B cell (primary cell): ENCODE results near the gene DHX8. TPM values are rescaled to one million over a fixed set of nuclear protein-coding genes. Genes with fewer than 3 reads are reported as not detected.

Source experiments
- ATAC-seq: fragments of 200-7000 bp; cut with Tn5 transposase; one replicate; pipeline ENCODE4 v1.10.0; 2021; ENCODE audit warnings: low read depth, mild to moderate bottlenecking, moderate number of reproducible peaks, moderate library complexity
- CTCF ChIA-PET: fragments of 350-600 bp; sonication (Branson Sonifier 250); formaldehyde crosslinking; loops from one replicate; lab custom pipeline; 2021; ENCODE audit warnings: antibody characterized with exemption, inconsistent platforms; lab: Charles Lee
- POLR2A ChIA-PET: fragments of 350-600 bp; sonication (Branson Sonifier 250); formaldehyde crosslinking; loops from one replicate; lab custom pipeline; 2021; ENCODE audit warnings: antibody characterized with exemption; lab: Charles Lee
- DNase-seq: peaks from one replicate; pipeline ENCODE4 v3.0.0; 2013
- H2AFZ ChIP-seq: 2 replicates; pipeline ENCODE4 v1.6.1; 2012; ENCODE audit warnings: mild to moderate bottlenecking, low read depth, low read length; ENCODE audit not compliant: insufficient read depth, poor library complexity, severe bottlenecking
- H3K27ac ChIP-seq, 2 donors: 1 replicate in 1 of 2; 2 replicates in 1 of 2; pipeline ENCODE4 v1.5.1; 2012 to 2013; ENCODE audit warnings: low read length in 2 of 2, mild to moderate bottlenecking in 2 of 2, moderate library complexity in 1 of 2
- H3K27me3 ChIP-seq, 4 experiments: fragments of 200-600 bp in 1 of 4; sonication (generic) in 1 of 4; replicated peaks in 1 of 4; 1 replicate in 2 of 4; 2 replicates in 2 of 4; pipeline versions ENCODE4 v1.6.1 to v1.7.0; 2013 to 2016; ENCODE audit warnings: low read length in 3 of 4, mild to moderate bottlenecking in 2 of 4, mixed read lengths in 1 of 4, moderate library complexity in 1 of 4; ENCODE audit not compliant: insufficient read depth in 4 of 4, control insufficient read depth in 3 of 4; ENCODE audit errors: control extremely low read depth in 1 of 4
- H3K36me3 ChIP-seq, 2 experiments: replicated peaks in 1 of 2; 1 replicate in 1 of 2; 2 replicates in 1 of 2; pipeline versions ENCODE4 v1.6.1 to v1.7.1; 2013; ENCODE audit warnings: low read length in 1 of 2; ENCODE audit not compliant: insufficient read depth in 2 of 2, control insufficient read depth in 1 of 2; ENCODE audit errors: control extremely low read depth in 1 of 2, extremely low read depth in 1 of 2
- H3K4me1 ChIP-seq, 2 donors: fragments of 200-600 bp in 1 of 2; sonication (generic) in 1 of 2; 1 replicate in 1 of 2; 2 replicates in 1 of 2; pipeline versions ENCODE4 v1.5.1 to v1.6.1; 2013 to 2017; ENCODE audit warnings: low read length in 2 of 2; ENCODE audit not compliant: control insufficient read depth in 2 of 2, insufficient read depth in 2 of 2
- H3K4me2 ChIP-seq: replicated peaks from 2 replicates; pipeline ENCODE3; 2012; ENCODE audit warnings: mild to moderate bottlenecking, low read depth, low read length; ENCODE audit not compliant: poor library complexity, severe bottlenecking
- H3K4me3 ChIP-seq, 5 experiments: fragments of 200-600 bp in 1 of 5; sonication (generic) in 1 of 5; 1 replicate in 3 of 5; 2 replicates in 2 of 5; pipeline versions ENCODE4 v1.5.1 to v1.7.0; 2011 to 2016; ENCODE audit warnings: low read length in 4 of 5, mild to moderate bottlenecking in 4 of 5, low read depth in 2 of 5, control low read depth in 1 of 5, moderate library complexity in 1 of 5; ENCODE audit not compliant: insufficient read depth in 1 of 5; ENCODE audit errors: control extremely low read depth in 1 of 5, extremely low read depth in 1 of 5
- H3K79me2 ChIP-seq: fragments of 200-600 bp; sonication (generic); one replicate; pipeline ENCODE4 v1.6.0; 2016; ENCODE audit warnings: low read length; ENCODE audit not compliant: control insufficient read depth, insufficient read depth
- H3K9ac ChIP-seq: fragments of 200-600 bp; sonication (generic); 2 replicates; pipeline ENCODE4 v1.6.1; 2017; ENCODE audit warnings: mild to moderate bottlenecking, low read length, moderate library complexity
- H3K9me3 ChIP-seq, 3 donors: one replicate each; pipeline versions ENCODE4 v1.6.1 to v1.7.1; 2013; ENCODE audit warnings: low read length in 2 of 3; ENCODE audit not compliant: control insufficient read depth in 2 of 3, insufficient read depth in 1 of 3; ENCODE audit errors: control extremely low read depth in 1 of 3
- H4K20me1 ChIP-seq: 2 replicates; pipeline ENCODE4 v1.6.0; 2012; ENCODE audit warnings: mild to moderate bottlenecking, low read length; ENCODE audit not compliant: insufficient read depth, control insufficient read depth, poor library complexity, severe bottlenecking
- H3K27ac Mint-ChIP-seq: one replicate; pipeline ENCODE4 v1.8.0; 2021; ENCODE audit warnings: mixed read lengths
- H3K27me3 Mint-ChIP-seq: one replicate; pipeline ENCODE4 v1.8.0; 2021; ENCODE audit warnings: mixed read lengths
- H3K4me1 Mint-ChIP-seq: one replicate; pipeline ENCODE4 v1.8.0; 2021; ENCODE audit warnings: mixed read lengths
- H3K4me3 Mint-ChIP-seq: one replicate; pipeline ENCODE4 v1.8.0; 2021; ENCODE audit warnings: mixed read lengths
- H3K9me3 Mint-ChIP-seq: one replicate; pipeline ENCODE4 v1.8.0; 2022; ENCODE audit warnings: mixed read lengths; ENCODE audit not compliant: insufficient read depth
- EZH2 ChIP-seq: IDR thresholded peaks from 2 replicates; pipeline ENCODE4 v1.6.1; 2012; ENCODE audit warnings: borderline replicate concordance, low read depth, mild to moderate bottlenecking, moderate library complexity, low read length; ENCODE audit not compliant: insufficient read depth, poor library complexity, severe bottlenecking
- WGBS: methylation state at CpG from one replicate; pipeline ENCODE4 v1.1.5; 2013; ENCODE audit warnings: missing lambda C conversion rate; ENCODE audit not compliant: insufficient coverage; 5-methylcytosine and 5-hydroxymethylcytosine counted together
- intact Hi-C: fragments of 100-400 bp; cut with micrococcal nuclease; formaldehyde crosslinking; loops from one replicate; pipeline ENCODE4 v1.10.0; 2022
- polyA plus RNA-seq: library from polyadenylated mRNA; depleted of rRNA; stranded (reverse); fragments of >200 nt; gene quantifications from 2 replicates; pipeline ENCODE4 v1.2.3, GENCODE V29; 2012
- total RNA-seq, 2 donors: library from RNA; stranded (reverse); fragments of 120-200 nt in 1 of 2; gene quantifications; 1 replicate in 1 of 2; 2 replicates in 1 of 2; pipeline versions ENCODE4 v1.2.3 to v1.2.4, GENCODE V29; 2013 to 2022
- TF ChIP-seq, protein P1 (sequence below): fragments of 200-600 bp; IDR thresholded peaks from one replicate; pipeline ENCODE4 v1.8.0; 2022; ENCODE audit warnings: antibody characterized with exemption, mild to moderate bottlenecking

DHX8 gene
- total and polyA plus RNA-seq, 2 donors (not counting 1 experiment from before 2014, with no cell fraction given) = 17.9 to 63.3 TPM

DNA sequence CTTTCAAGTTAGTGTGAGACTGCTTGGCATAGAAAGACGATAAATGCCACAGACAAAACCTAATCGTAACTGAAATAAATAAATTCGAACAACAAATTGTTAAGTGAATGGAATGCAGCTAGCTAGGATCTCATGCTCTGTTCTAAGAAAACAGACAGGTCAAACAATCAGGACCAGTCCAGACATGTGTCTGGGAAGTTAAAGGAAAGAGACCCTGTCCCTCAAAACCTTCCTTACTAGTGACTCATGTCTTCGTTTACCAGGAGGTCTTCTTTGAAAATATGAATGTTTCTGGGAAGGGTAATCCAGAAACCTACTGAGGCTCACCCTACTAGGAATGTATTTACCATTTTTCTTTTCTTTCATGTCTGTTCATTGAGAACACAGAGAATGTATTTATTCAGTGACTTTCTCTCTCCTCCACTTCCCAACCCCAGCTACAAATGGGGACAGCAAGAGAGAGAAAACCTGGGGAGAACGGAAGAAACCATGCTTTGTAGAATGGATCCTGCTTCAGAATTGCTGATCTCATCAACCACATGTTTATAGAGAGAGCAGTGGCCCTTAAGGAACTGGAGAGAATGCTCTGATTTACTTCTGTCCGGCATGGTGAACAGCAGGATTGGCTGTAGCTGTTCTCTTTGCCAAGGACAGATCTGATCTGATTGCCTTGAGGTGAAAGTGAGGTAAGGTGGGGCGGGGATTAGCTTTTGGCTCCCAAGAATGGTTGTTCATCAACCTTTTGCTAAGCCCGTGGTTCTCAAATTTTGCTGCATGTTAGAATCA is 39.4 kb upstream of the DHX8 start:
- H3K9ac ChIP-seq = no peak overlapping the region
- peaks cover 0 to 8% (median 2%) of the 10 kb centered on the region in 4 experiments for H3K27me3 ChIP-seq
- H3K36me3 ChIP-seq = no peaks in the 10 kb centered on the region
- H3K9me3 Mint-ChIP-seq = no peaks in the 10 kb centered on the region
- no peak overlapping the region for H3K27ac Mint-ChIP-seq
- no peaks in the 10 kb centered on the region for H3K79me2 ChIP-seq
- DNase-seq (no peak), ATAC-seq (no peak)
- H3K4me3 ChIP-seq = no peak overlapping the region
- no peak overlapping the region for H3K4me2 ChIP-seq
- CTCF ChIA-PET = no interaction called here
- POLR2A ChIA-PET = no interaction called here
- H3K4me3 Mint-ChIP-seq = no peak overlapping the region
- H3K9me3 ChIP-seq = no peaks in the 10 kb centered on the region
- H4K20me1 ChIP-seq = no peaks in the 10 kb centered on the region
- peaks cover 23% of the 10 kb centered on the region for H3K27me3 Mint-ChIP-seq
- intact Hi-C loops = no loop called here
- H2AFZ ChIP-seq = no peak overlapping the region
- no peak for TF ChIP-seq EZH2
- TF ChIP-seq, protein P1, sequence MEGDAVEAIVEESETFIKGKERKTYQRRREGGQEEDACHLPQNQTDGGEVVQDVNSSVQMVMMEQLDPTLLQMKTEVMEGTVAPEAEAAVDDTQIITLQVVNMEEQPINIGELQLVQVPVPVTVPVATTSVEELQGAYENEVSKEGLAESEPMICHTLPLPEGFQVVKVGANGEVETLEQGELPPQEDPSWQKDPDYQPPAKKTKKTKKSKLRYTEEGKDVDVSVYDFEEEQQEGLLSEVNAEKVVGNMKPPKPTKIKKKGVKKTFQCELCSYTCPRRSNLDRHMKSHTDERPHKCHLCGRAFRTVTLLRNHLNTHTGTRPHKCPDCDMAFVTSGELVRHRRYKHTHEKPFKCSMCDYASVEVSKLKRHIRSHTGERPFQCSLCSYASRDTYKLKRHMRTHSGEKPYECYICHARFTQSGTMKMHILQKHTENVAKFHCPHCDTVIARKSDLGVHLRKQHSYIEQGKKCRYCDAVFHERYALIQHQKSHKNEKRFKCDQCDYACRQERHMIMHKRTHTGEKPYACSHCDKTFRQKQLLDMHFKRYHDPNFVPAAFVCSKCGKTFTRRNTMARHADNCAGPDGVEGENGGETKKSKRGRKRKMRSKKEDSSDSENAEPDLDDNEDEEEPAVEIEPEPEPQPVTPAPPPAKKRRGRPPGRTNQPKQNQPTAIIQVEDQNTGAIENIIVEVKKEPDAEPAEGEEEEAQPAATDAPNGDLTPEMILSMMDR = no peak
- no peaks in the 10 kb centered on the region for H3K4me1 ChIP-seq
- WGBS = 88% methylated on average over 4 of the region's 8 CpGs
- no peaks in the 10 kb centered on the region for H3K4me1 Mint-ChIP-seq
- no peak overlapping the region for H3K27ac ChIP-seq

DNA sequence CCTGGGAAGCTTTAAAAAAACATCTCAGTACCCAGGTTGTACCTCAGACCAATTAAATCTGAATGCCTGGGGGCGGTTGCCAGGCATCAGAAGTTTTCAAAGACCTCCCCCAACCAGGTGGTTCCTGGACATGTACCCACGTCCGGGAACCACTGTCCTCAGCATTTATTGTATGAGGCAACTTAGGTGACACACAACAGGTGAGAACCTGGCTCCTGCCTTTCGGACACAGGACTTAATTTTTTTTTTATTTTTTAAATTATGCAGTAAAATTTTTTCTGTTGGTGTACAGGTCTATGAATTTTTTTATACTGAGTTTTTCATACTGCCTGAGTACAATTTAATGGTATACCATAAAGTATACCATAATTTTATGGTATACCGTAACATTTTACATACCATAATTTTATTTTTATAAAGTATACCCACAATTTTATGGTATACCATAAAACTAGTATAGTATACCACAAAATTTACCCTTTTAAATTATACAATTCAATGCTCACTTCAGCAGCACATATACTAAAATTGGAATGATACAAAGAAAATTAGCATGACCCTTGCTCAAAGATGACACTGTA is 38.7 kb upstream of the DHX8 start:
- Histone ChIP-seq H3K4me1 (no peaks in the 10 kb centered on the region), H3K27me3 (peaks cover 0 to 8% (median 2%) of the 10 kb centered on the region in 4 experiments), H3K9me3 (no peaks in the 10 kb centered on the region), H2AFZ (no peak overlapping the region), H3K9ac (no peak overlapping the region), H3K4me3 (no peak overlapping the region), H3K79me2 (no peaks in the 10 kb centered on the region), H3K36me3 (no peaks in the 10 kb centered on the region), H3K27ac (no peak overlapping the region), H4K20me1 (no peaks in the 10 kb centered on the region), H3K4me2 (no peak overlapping the region)
- ChIA-PET POLR2A (no interaction called here), CTCF (no interaction called here)
- TF ChIP-seq, protein P1 = no peak
- no peak for TF ChIP-seq EZH2
- intact Hi-C loops = no loop called here
- ATAC-seq (no peak), DNase-seq (no peak)
- H3K27me3 Mint-ChIP-seq = peaks cover 26% of the 10 kb centered on the region
- no peaks in the 10 kb centered on the region for H3K9me3 Mint-ChIP-seq
- no peak overlapping the region for H3K27ac Mint-ChIP-seq
- WGBS = 87% methylated on average over 3 of the region's 5 CpGs
- no peaks in the 10 kb centered on the region for H3K4me1 Mint-ChIP-seq
- no peak overlapping the region for H3K4me3 Mint-ChIP-seq
